Stimulated activated CD8-positive, alpha-beta memory T cell treated with anti-CD3 and anti-CD28 coated beads, Interleukin-7, amount 100 ng/mL, for 48 hours (primary cell): Measurements from ENCODE around the gene BRD9.
"Not testable (repeated sequence)": the region's sequence is repeated elsewhere in the genome, so short reads cannot be mapped to it uniquely, and the experiment has no call there.

ENCODE experiments used
- DNase-seq, 2 donors: peaks; one replicate each; pipeline ENCODE4 v3.0.0-alpha.2; 2020; ENCODE audit warnings: low read depth in 1 of 2; ENCODE audit errors: extremely low read depth in 1 of 2

Gene BRD9

DNA sequence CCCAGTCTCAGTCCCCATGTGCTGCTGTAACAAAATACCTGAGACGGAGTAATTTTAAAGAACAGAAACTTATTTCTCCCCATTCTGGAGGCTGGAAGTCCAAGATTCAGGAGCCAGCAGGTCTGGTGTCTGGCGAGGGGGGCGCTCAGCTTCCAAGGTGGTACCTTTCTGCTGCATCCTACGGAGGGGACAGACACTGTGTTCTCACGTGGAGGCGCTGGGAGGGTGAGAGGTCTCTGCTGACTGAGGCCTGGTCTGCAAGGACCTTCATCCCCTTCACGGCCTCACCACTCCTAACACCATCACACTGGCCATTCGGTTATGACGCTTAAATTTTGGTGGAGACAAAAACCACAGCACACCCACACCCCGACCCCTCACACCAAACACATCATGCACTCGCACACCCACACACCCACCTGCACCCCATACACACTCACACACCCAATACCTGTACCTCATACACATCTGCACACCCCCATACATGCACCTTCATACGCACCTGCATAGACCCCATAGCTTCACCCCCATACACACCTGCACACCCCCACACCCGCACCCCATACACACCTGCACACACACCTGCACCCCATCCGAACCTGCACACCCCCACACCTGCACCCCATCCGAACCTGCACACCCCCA is 32.0 kb downstream of the BRD9 start:
- no peak for DNase-seq

DNA sequence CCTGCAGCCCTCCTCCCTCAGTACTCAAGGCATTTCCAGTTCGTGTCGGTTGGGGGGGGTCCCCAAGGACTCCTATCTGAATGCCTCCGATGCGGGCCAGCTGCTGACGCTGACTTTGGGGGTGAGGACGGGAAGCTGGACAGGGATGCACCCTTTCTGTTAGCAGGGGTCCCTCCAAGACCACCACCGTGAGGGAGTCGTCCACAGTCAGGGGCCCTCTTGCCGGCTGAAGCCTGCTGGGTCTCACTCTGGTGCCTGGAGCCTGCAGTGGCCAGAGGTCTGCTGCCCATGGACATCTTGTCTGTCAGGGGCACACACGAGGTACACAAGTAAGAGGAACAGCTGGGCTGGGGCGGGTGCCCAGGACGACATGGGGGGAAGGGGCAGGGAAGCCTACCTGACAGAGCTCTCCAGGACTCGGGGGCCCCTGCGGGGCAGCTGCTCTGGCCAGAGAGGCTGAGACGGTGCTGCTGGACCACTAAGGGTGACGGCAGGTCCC is 32.8 kb downstream of the BRD9 start:
- no peak for DNase-seq

DNA sequence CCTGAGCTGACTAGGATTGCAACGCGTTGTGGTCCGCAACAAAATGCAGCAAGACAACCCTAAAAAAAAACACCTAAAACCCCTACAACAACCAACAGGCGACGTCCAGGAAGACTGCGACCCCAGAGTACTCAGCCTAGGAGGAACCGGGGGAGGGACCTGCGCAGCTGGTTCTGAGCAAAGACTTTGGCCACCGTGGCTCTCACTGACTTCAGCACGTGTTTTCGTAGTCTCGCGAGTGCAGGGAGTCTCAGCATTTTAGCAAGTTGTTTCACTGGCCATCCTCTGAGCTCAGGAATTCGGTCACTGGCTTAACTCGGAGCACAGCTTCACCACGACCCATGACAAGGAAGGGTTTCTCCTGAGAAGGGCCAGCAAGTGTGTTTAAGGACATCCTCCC is 33.2 kb downstream of the BRD9 start:
- DNase-seq, result no peak

DNA sequence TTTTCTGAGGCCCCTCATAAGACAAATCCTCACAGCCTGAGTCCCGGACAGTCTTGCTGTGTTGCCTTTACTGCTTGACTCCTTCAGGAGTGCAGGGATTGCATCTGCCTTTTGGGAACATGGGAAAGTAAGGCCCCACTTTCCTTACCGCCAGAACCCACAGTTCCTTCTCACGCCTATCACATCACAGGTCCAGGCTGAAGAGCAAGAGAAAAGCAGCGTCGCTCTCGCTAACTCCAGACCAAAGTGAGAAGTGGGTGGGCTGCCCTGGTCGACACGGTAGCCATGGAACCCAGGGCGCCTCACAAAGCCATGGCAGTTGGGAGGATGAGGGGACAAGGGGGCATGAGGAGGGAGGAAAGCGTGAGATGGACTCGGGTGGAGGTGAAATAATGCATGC is 33.9 kb downstream of the BRD9 start:
- no peak for DNase-seq

DNA sequence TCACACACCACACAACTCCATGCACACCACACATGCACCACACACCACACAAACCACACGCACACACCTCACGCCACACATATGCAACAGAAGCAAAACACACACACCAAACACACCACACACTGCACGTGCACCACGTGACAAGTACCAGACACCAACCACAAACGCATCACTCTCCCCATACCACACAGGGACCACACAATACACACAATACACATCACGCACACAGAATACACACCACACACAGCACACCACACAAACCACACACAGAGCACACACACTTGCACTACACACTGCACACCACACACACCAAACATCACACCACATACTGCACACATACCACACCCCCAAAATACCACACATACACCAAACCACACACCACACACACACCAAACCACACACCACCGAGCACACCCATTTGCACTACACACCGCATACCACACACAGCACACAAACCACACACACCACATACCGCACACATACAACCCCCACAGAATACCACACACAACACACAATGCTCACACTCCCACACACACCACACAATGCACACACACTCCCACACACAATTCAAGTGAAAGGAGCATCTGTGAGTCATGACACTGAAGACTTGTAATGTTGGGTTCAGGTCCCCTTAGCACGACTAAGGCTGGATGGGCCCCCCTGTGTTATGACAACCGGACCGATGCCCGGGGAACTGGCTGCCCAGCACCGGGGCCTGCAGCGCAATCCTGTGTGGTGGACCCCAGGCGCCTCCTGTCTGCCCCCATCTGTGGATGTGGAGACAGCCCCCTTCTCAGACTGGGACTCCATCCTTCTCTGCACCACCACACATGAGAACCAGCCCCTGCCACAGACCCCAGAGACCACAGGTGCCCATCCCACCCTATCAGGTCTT is 35.8 kb downstream of the BRD9 start:
- DNase-seq, result no peak

DNA sequence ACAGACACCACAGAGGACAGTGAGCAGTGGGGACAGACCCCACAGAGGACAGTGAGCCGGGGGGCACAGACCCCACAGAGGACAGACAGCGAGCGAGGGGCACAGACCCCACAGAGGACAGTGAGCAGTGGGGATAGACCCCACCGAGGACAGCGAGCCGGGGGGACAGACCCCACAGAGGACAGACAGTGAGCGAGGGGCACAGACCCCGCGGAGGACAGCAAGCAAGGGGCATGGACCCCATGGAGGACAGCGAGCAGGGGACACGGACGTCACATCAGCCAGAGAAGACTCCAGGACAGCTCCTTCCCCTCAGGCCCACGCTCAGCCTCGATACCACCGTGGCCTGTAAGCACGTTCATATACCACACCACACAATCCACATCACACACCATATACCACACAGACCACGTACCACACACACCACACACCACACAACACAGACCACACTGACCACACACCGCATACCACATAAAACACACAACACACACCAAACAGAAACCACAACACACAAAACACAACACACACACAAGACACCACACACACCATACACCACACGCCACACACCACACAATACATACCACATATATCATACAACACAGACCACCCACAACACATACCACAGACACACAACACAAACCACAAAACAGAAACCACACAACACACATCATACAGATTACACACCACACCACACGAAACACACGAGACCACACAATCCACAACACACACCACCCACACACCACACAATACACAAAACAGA is 36.6 kb downstream of the BRD9 start:
- DNase-seq, result no peak

DNA sequence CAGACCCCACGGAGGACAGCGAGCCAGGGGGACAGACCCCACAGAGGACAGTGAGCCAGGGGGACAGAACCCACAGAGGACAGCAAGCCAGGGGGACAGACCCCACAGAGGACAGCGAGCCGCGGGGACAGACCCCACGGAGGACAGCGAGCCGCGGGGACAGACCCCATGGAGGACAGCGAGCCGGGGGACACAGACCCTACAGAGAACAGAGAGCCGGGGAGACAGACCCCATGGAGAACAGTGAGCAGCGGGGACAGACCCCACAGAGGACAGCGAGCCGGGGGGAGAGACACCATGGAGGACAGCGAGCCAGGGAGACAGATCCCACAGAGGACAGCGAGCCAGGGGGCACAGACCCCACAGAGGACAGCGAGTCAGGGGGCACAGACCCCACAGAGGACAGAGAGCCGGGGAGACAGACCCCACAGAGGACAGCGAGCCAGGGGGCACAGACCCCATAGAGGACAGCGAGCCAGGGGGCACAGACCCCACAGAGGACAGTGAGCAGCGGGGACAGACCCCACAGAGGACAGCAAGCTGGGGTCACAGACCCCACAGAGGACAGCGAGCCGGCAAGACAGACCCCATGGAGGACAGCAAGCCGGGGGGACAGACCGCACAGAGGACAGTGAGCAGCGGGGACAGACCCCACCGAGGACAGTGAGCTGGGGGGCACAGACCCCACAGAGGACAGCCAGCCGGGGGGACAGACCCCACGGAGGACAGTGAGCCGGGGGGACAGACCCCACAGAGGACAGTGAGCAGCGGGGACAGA is 37.4 kb downstream of the BRD9 start:
- DNase-seq, result no peak

DNA sequence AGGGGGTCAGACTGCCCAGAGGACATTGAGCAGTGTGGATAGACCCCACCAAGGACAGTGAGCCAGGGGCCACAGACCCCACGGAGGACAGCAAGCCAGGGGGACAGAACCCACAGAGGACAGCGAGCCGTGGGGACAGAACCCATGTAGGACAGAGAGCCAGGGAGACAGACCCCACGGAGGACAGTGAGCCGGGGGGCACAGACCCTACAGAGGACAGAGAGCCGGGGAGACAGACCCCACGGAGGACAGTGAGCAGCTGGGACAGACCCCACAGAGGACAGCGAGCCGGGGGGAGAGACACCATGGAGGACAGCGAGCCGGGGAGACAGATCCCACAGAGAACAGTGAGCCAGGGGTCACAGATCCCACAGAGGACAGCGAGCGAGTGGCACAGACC is 38.4 kb downstream of the BRD9 start:
- DNase-seq, result no peak

DNA sequence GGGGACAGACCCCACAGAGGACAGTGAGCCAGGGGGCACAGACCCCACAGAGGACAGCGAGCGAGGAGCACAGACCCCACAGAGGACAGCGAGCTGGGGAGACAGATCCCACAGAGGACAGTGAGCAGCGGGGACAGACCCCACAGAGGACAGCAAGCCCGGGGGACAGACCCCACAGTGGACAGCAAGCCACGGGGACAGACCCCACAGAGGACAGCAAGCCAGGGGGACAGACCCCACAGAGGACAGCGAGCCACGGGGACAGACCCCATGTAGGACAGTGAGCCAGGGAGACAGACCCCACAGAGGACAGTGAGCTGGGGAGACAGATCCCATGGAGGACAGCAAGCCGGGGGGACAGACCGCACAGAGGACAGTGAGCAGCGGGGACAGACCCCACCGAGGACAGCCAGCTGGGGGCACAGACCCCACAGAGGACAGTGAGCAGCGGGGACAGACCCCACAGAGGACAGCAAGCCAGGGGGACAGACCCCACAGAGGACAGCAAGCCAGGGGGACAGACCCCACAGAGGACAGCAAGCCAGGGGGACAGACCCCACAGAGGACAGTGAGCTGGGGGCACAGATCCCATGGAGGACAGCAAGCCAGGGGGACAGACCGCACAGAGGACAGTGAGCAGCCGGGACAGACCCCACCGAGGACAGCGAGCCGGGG is 39.0 kb downstream of the BRD9 start:
- not testable (repeated sequence) for DNase-seq

DNA sequence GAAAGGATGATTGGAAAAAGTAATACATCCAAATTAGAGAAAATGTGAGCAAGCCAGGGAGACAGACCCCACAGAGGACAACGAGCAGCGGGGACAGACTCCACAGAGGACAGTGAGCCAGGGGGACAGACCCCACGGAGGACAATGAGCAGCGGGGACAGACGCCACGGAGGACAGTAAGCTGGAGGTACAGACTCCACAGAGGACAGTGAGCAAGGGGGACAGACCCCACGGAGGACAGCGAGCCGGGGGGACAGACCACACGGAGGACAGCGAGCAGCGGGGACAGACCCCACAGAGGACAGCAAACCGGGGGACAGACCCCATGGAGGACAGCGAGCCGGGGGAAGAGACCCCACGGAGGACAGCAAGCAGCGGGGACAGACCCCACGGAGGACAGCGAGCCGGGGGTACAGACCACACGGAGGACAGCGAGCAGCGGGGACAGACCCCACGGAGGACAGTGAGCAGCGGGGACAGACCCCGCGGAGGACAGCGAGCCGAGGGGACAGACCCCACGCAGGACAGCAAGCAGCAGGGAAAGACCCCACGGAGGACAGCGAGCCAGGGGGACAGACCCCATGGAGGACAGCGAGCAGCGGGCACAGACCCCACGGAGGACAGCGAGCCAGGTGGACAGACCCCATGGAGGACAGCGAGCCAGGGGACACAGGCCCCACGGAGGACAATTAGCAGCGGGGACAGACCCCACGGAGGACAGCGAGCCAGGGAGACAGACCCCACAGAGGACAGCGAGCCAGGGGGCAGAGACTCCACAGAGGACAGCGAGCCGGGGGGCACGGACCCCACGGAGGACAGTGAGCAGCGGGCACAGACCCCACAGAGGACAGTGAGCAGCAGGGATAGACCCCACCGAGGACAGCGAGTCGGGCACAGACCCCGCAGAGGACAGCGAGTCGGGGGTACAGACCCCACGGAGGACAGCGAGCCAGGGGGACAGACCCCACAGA is 39.9 kb downstream of the BRD9 start:
- DNase-seq, result no peak

DNA sequence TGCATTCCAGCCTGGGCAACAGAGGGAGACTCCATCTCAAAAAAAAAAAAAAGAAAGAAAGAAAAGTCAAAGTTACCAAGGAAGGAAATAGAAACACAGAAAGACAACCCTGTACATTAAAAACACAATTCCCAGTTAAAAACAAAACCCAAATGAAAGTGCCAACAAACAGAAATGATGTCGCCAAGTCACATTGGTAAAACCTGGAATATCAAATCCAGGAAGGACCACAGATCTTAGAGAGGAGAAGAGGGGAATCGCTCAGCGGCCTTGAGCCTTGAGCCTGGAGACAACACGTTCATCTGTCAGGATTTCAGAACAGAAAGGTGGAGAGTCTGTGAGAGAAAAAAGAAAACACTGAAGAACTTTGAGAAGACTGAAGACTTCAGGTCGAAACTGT is 40.6 kb downstream of the BRD9 start:
- DNase-seq, result no peak

DNA sequence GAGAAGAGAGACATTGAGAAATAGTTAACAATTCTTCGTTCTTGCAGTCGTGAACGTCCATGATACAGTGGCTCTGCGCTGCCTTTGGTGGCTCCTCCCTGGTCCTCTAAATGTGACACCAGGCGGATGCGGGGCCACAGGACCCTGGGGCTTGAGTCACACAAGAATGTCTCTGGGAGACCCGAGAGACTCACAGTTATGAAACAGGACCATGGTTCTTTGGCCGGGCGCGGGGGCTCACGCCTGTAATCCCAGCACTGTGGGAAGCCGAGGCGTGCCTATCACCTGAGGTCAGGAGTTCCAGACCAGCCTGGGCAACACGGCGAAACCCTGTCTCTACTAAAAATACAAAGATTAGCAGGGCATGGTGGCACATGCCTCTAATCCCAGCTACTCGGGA is 41.0 kb downstream of the BRD9 start:
- DNase-seq, result no peak

DNA sequence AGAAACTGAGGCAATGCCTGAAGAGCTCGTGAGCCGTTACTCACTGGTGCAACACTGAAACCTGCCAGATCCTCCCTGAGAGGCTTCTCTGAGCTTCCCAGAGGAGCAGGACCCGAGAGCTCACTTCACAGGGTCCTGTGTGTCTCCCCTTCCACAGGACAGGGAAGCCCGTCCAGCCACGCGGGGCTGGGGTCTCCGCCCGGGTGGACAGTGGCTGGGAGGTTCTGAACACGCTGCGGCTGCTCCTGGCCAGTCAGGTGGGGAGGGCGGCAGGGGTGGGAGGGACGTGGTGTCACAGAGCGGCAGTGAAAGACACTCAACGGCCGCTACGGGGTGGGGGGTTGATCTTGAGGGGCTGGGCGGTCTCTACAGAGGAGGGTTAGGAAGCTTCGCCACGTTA is 41.5 kb downstream of the BRD9 start:
- DNase-seq, result no peak

DNA sequence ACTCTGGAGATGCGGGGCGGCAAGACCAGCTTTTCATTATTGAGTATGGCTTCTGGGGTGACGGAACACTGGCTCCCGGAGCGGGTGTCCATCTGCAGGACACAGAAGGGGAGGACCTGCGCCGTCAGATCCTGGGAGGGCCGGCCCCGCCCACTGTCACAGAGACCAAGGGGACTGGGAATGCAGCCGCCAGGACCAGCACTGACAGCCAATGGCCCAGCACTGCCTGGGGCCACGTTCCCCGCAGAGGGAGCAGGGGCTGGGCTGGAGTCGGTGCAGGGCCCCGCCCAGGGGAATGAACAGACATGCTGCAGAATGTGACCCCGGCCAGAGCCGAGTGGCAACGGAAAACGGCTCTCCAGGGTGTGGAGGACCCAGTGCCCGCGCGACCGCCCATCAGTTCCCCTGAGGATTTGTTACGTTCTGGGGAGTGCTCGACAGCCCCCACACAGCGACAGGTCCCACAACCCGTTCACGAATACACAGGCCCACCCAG is 42.0 kb downstream of the BRD9 start, which contains the start of gene ZDHHC11:
TSS of gene ZDHHC11 (minus strand) at position 476 of the 496 bp plus-strand sequence. CDS start at position 92, 384 bp downstream.
- DNase-seq, result no peak

DNA sequence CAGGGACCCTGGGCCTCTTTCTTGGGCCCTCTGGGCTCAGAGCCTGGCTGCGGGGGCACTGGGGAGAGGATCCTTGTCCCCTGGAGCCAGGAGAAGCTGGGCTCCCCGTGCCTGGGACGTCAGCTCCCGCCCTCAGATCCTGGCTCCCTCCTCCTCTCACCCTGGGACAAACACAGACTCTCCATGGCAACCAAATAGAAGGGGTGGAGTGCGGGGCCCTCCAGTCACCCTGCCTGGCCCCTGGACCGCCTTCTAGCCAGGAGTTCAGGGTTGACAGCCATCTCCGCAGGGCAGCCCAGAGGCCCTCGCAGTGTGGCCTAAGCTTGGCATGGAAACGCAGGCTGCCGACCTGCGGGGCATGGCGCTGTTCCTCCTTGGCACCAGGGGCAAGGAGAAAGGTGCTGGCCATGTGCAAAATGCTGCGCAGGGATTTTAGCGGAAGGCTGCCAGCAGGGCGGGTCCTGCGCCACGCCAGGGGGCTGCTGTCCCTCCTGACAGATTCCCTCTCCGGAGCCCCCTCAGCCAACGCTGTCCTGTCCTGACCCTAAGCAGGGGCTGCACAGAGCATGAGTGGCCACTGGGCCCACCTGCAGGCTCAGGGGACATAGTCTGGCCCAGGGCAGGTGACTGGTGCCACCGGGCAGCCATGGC is 42.8 kb downstream of the BRD9 start:
- no peak for DNase-seq

DNA sequence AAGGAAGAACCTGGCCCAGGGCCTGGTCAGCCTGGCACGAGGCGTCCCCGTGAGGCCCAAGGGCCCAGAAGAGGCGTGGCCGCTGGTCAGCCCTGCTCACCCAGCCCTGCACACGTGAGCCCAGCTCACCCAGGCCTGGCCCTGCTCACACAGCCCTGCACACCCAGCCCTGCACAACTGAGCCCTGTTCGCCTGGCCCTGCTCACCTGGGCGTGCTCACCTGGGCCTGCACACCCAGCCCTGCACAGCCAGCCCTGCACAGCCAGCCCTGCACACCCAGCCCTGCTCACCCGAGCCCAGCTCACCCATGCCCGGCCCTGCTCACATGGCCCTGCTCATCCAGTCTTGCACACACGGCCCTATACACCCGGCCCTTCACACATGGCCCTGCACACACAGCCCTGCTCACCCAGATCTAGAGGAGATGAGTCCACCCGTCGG is 43.9 kb downstream of the BRD9 start:
- no peak for DNase-seq

DNA sequence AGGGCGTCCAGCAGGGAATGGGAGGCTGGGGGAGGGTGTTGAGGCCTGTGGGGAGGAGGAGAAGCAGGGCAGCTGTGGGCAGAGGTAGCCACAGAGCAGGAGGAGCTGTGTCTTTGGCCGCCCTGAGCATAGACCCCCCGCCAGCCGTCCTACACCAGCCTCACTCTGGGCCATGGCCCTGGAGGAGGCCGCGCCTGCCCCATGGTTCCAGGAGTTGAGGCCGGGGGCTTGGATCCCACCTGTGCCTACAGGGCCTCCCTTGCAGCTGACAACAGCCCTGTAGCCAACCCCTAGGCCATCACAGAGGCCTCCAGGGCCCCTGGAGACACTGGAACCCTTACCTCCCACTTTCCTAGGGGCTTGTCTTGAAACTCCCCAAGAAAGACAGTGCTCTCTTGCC is 44.9 kb downstream of the BRD9 start:
- not testable (repeated sequence) for DNase-seq

DNA sequence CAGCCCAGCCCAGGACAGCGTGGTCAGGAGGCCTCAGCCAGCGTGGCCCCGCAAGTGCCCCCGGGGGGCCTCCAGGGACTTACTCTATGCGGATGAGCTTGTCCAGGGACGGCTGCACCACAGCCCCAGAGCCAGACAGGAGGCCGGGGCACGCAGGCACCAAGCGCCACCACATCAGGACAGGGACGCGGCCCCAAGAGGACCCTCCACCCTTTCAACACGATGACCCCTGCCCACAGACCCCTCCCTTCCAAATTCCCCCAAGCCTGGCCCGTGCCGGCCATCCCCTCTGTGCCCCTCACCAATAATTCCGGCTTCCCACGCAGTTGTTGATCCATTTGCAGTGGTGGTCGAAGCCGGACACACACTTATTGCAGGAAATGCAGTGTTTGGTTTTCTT is 45.4 kb downstream of the BRD9 start:
- not testable (repeated sequence) for DNase-seq
